HepG2 (cell line): ENCODE data around the gene FAM124A. TPM values are rescaled to one million over a fixed set of nuclear protein-coding genes. Genes with fewer than 3 reads are reported as not detected.

Source experiments
- ATAC-seq: fragments of 200-7000 bp; cut with Tn5 transposase; 3 replicates; pipeline ENCODE4 v1.9.1; 2020; ENCODE audit warnings: mild to moderate bottlenecking, moderate library complexity
- BruUV-seq: library from RNA; stranded (reverse); fragments of 400-500 nt; replicated peaks from 2 replicates; lab custom pipeline; 2021; lab: Mats Ljungman, UMichigan
- CTCF ChIA-PET: fragments of 300-600 bp; formaldehyde crosslinking; extraction: SDS; loops from one replicate; lab custom pipeline; 2021; ENCODE audit warnings: low total read pairs, inconsistent platforms, low intra/inter-chr PET ratio; lab: Yijun Ruan, JAX
- POLR2A ChIA-PET: fragments of 350-600 bp; sonication (Branson Sonifier 250); formaldehyde crosslinking; loops from one replicate; lab custom pipeline; 2020; ENCODE audit warnings: antibody characterized with exemption, inconsistent platforms; lab: Yijun Ruan, JAX
- DNase-seq: peaks from one replicate; pipeline ENCODE4 v3.0.0-alpha.2; 2015; ENCODE audit warnings: low spot score
- FAIRE-seq: peaks from 3 replicates; lab custom pipeline; 2011; peaks lifted over from hg19 to GRCh38; lab: Jason Lieb, UNC
- H2AFZ ChIP-seq: one replicate; pipeline ENCODE4 v1.6.1; 2011; ENCODE audit warnings: low read length, inconsistent platforms
- H3K27ac ChIP-seq: fragments of 300-600 bp; 3 replicates; pipeline ENCODE4 v1.8.0; 2011; ENCODE audit warnings: mixed run types, mild to moderate bottlenecking, mixed read lengths, low read length, inconsistent platforms; ENCODE audit not compliant: insufficient read depth; ENCODE audit errors: extremely low read length
- H3K27me3 ChIP-seq, 2 experiments: fragments of 200-600 bp in 1 of 2; 2 replicates in 1 of 2; 3 replicates in 1 of 2; pipeline versions ENCODE4 v1.6.0 to v1.8.0; 2011; ENCODE audit warnings: low read length in 2 of 2, mild to moderate bottlenecking in 2 of 2, moderate library complexity in 2 of 2, inconsistent platforms in 1 of 2; ENCODE audit not compliant: insufficient read depth in 2 of 2, control insufficient read depth in 1 of 2
- H3K36me3 ChIP-seq, 2 experiments: fragments of 200-600 bp in 1 of 2; replicated peaks in 1 of 2; 2 replicates in 1 of 2; 3 replicates in 1 of 2; pipeline versions ENCODE4 v1.5.1 to v1.8.0; 2011; ENCODE audit warnings: low read length in 2 of 2, inconsistent platforms in 1 of 2; ENCODE audit not compliant: insufficient read depth in 2 of 2, control insufficient read depth in 1 of 2
- H3K4me1 ChIP-seq: 2 replicates; pipeline ENCODE4 v1.5.1; 2012; ENCODE audit warnings: low read length, inconsistent platforms; ENCODE audit not compliant: insufficient read depth
- H3K4me2 ChIP-seq: 2 replicates; pipeline ENCODE4 v1.6.0; 2011; ENCODE audit warnings: low read depth, low read length, inconsistent platforms
- H3K4me3 ChIP-seq, 3 experiments: fragments of 200-600 bp in 1 of 3; sonication (generic), shearing (Covaris generic) in 1 of 3; replicated peaks in 1 of 3; 2 replicates each; pipeline ENCODE4 v1.5.1; 2011 to 2016; ENCODE audit warnings: low read length in 3 of 3, inconsistent platforms in 2 of 3, low read depth in 2 of 3, mild to moderate bottlenecking in 2 of 3, control low read depth in 1 of 3, mixed read lengths in 1 of 3; ENCODE audit not compliant: insufficient read depth in 1 of 3
- H3K79me2 ChIP-seq: one replicate; pipeline ENCODE4 v1.6.1; 2011; ENCODE audit warnings: low read length, inconsistent platforms; ENCODE audit not compliant: insufficient read depth
- H3K9ac ChIP-seq: 2 replicates; pipeline ENCODE4 v1.6.0; 2011; ENCODE audit warnings: mild to moderate bottlenecking, low read depth, low read length, inconsistent platforms; ENCODE audit not compliant: insufficient read depth
- H3K9me3 ChIP-seq: 2 replicates; pipeline ENCODE4 v1.5.1; 2012; ENCODE audit warnings: mild to moderate bottlenecking, low read length
- H4K20me1 ChIP-seq: 2 replicates; pipeline ENCODE4 v1.6.0; 2011; ENCODE audit warnings: inconsistent platforms, mild to moderate bottlenecking, low read length, moderate library complexity; ENCODE audit not compliant: insufficient read depth
- FIP1L1 ChIP-seq: fragments of 200-400 bp; formaldehyde crosslinking; IDR thresholded peaks from 2 replicates; pipeline ENCODE4 v1.6.1; 2018; ENCODE audit warnings: low read depth, mild to moderate bottlenecking, low read length, moderate library complexity, borderline replicate concordance; ENCODE audit not compliant: insufficient read depth
- MATR3 ChIP-seq: sonication (generic); formaldehyde crosslinking; IDR thresholded peaks from 2 replicates; pipeline ENCODE4 v1.4.0; 2020; ENCODE audit warnings: missing genetic modification reagents
- PCBP2 ChIP-seq: fragments of 200-400 bp; formaldehyde crosslinking; optimal IDR thresholded peaks from 2 replicates; pipeline ENCODE3; 2018; ENCODE audit warnings: low read length, low read depth; ENCODE audit not compliant: poor library complexity, severe bottlenecking
- RBAK ChIP-seq: sonication (generic); formaldehyde crosslinking; IDR thresholded peaks from 2 replicates; pipeline ENCODE4 v1.5.1; 2020; ENCODE audit warnings: mild to moderate bottlenecking, missing genetic modification reagents
- ZNF382 ChIP-seq: sonication (generic); formaldehyde crosslinking; IDR thresholded peaks from 2 replicates; pipeline ENCODE4 v1.5.0; 2020; ENCODE audit warnings: missing genetic modification reagents, mild to moderate bottlenecking, borderline replicate concordance
- ZNF674 ChIP-seq: sonication (generic); formaldehyde crosslinking; IDR thresholded peaks from 2 replicates; pipeline ENCODE4 v1.5.0; 2020; ENCODE audit warnings: low read depth, mild to moderate bottlenecking, missing genetic modification reagents
- ZNF83 ChIP-seq: sonication (generic); formaldehyde crosslinking; IDR thresholded peaks from 2 replicates; pipeline ENCODE4 v1.4.0; 2020; ENCODE audit warnings: missing genetic modification reagents, mild to moderate bottlenecking, borderline replicate concordance
- WGBS: methylation state at CpG from one replicate; pipeline ENCODE4 v1.1.6; 2017; ENCODE audit warnings: low lambda C conversion rate; 5-methylcytosine and 5-hydroxymethylcytosine counted together
- in situ Hi-C: cut with HindIII; loops from 2 replicates; pipeline ENCODE4 v1.10.0; 2017; ENCODE audit warnings: low pct_unique_long_range_greater_than_20kb; ENCODE audit not compliant: extremely low pct_ligation_motif_present
- intact Hi-C: fragments of 100-400 bp; cut with micrococcal nuclease; formaldehyde crosslinking; loops from one replicate; pipeline ENCODE4 v1.10.0; 2022; ENCODE audit not compliant: unreplicated experiment
- polyA plus RNA-seq, 8 experiments: library from polyadenylated mRNA; depleted of rRNA in 3 of 8; stranded (reverse) in 7 of 8; unstranded in 1 of 8; fragments of >200 nt; fragmentation: Illumina TruSeq in 4 of 8; extraction: Trizol in 4 of 8; gene quantifications; 2 replicates each; pipeline versions ENCODE4 v1.2.1 to v1.2.3, GENCODE V29; 2011 to 2016; ENCODE audit warnings: low read depth in 4 of 8, missing spikeins in 1 of 8, mixed read lengths in 1 of 8; ENCODE audit not compliant: insufficient read depth in 1 of 8
- total RNA-seq, 5 experiments: library from RNA; depleted of rRNA; stranded (reverse); fragments of >200 nt; fragmentation: Illumina TruSeq; extraction: Trizol; gene quantifications; 2 replicates each; pipeline ENCODE4 v1.2.3, GENCODE V29; 2016; ENCODE audit warnings: low read depth in 1 of 5
- TF ChIP-seq, protein P1 (sequence below): sonication (generic); formaldehyde crosslinking; IDR thresholded peaks from 2 replicates; pipeline ENCODE4 v1.4.0; 2020; ENCODE audit warnings: missing genetic modification reagents, low read depth, mild to moderate bottlenecking, borderline replicate concordance

The FAM124A gene
- total and polyA plus RNA-seq, 2 of the 13 experiments (the other 11 are each of a cell fraction or from before 2014, with no cell fraction given): not detected

DNA sequence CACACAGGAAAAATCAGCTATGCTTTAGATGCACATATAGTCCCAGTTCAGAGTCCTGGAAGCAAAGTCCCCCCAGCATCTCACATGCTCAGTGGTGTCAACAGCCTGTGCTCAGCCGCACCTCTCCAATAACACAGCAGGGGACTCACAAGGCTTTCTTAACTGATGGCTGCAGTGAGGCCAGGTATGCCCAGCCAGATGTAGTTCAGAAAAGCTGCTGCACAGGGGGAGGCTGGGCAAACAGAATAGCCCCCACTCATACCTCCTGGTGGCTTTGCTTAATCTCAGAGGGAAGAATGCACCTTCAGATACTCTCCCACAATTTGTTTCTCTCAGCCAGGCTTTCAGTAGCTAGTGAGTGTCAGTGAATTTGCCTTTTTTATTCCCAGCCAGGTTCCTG is 33.4 kb downstream of the FAM124A start:
- Histone ChIP-seq H3K4me2 (no peak overlapping the region), H3K27ac (no peak overlapping the region), H3K4me3 (no peak overlapping the region), H3K36me3 (no peaks in the 10 kb centered on the region), H3K4me1 (no peaks in the 10 kb centered on the region), H3K9ac (no peak overlapping the region), H3K79me2 (no peaks in the 10 kb centered on the region), H3K9me3 (no peaks in the 10 kb centered on the region), H3K27me3 (peaks cover 0 to 13% of the 10 kb centered on the region in 2 experiments; a peak in 2 of 5 replicates), H2AFZ (no peak overlapping the region), H4K20me1 (no peaks in the 10 kb centered on the region)
- intact Hi-C loops: no loop called here
- in situ Hi-C loops: no loop called here
- DNase-seq (no peak), ATAC-seq (no peak), FAIRE-seq (no peak)
- ChIA-PET CTCF (no interaction called here), POLR2A (no interaction called here)
- no TSS peak for BruUV-seq
- WGBS: 0% methylated on average over 1 of the region's 1 CpG
- no peak for TF ChIP-seq ZNF674 (CRISPR knock-in tag)
- no peak for TF ChIP-seq FIP1L1
- TF ChIP-seq, protein P1, sequence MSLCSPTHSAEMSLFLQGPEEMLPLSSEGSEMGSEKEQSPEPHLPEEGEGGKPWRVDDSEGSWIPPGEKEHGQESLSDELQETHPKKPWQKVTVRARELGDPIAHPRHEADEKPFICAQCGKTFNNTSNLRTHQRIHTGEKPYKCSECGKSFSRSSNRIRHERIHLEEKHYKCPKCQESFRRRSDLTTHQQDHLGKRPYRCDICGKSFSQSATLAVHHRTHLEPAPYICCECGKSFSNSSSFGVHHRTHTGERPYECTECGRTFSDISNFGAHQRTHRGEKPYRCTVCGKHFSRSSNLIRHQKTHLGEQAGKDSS (CRISPR knock-in tag): no peak
- no peak for TF ChIP-seq ZNF83 (CRISPR knock-in tag)
- TF ChIP-seq RBAK (CRISPR knock-in tag): no peak
- TF ChIP-seq, all 625 proteins: peak for 0

DNA sequence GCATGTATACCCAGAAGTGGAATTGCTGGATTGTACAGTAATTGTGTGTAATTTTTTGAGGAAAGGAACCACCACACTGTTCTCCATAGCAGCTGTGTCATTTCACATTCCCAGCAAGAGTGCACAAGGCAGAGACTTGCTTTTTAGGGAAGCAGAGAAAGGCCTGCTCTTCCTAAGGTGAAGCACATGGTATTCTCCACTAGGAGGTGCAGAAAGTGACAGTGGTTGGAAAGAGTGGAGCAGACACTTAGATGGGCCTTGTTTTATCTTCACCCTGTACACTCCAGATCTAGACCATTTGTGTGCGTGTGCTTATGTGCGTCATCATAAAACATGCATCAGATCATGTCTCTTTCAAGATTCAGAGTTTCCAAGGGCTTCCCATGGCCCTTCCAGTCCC is 35.0 kb downstream of the FAM124A start:
- Histone ChIP-seq H3K27me3 (peaks cover 1 to 27% of the 10 kb centered on the region in 2 experiments; a peak in 1 of 5 replicates), H3K9ac (no peak overlapping the region), H2AFZ (no peak overlapping the region), H3K9me3 (no peaks in the 10 kb centered on the region), H4K20me1 (no peaks in the 10 kb centered on the region), H3K36me3 (no peaks in the 10 kb centered on the region), H3K4me3 (no peak overlapping the region), H3K79me2 (no peaks in the 10 kb centered on the region), H3K4me1 (no peaks in the 10 kb centered on the region), H3K27ac (no peak overlapping the region), H3K4me2 (no peak overlapping the region)
- no peak for DNase-seq
- BruUV-seq: no TSS peak
- 84% methylated on average over 2 of the region's 2 CpGs for WGBS
- ChIA-PET POLR2A (no interaction called here), CTCF (no interaction called here)
- no peak for FAIRE-seq
- in situ Hi-C loops: no loop called here
- ATAC-seq: peak; percentile 64
- intact Hi-C loops: no loop called here
- TF ChIP-seq ZNF382 (no peak), MATR3 (no peak), PCBP2 (no peak)
- TF ChIP-seq, all 625 proteins: peak for 0
